ENCODE measurements around the gene AATK. TPM values are rescaled to one million over a fixed set of nuclear protein-coding genes. Genes with fewer than 3 reads are reported as not detected.

The AATK gene
- total and polyA plus RNA-seq, 2 of the 4 experiments (the other 2 are of a cell fraction), result under 0.01 to 0.21 TPM

- no peak overlapping the region for H3K4me2 ChIP-seq (ENCODE audit: low read depth, low read length)
- no TSS peak for BruUV-seq (replicated peaks)
- H2AK9ac ChIP-seq (replicated peaks; ENCODE audit: low read depth, low read length, poor library complexity), result peak overlapping the region; percentile 78
- DNase-seq, result no peak
- no peak overlapping the region for H2BK15ac ChIP-seq (ENCODE audit: low read depth, low read length)
- no peak overlapping the region for H3K9ac ChIP-seq (ENCODE audit: low read depth, low read length)
- H3K27ac ChIP-seq (ENCODE audit: insufficient read depth, low read length), result no peak overlapping the region
- 40% methylated on average over 8 of the region's 19 CpGs; no CpG with 5 or more reads in 1 of the 2 experiments for WGBS, 2 experiments (ENCODE audit: extremely low coverage in 2 of 2, insufficient read length in 1 of 2)
- H2AFZ ChIP-seq (replicated peaks; ENCODE audit: low read length, poor library complexity), result no peak overlapping the region
- POLR2A ChIA-PET (ENCODE audit: unreplicated experiment), result no interaction called here
- H3K14ac ChIP-seq (replicated peaks; ENCODE audit: low read depth, low read length), result no peak overlapping the region
- H3K9me3 ChIP-seq (ENCODE audit: control insufficient read depth, insufficient read depth, low read length), result no peaks in the 10 kb centered on the region
- no peaks in the 10 kb centered on the region for H3K9me1 ChIP-seq (ENCODE audit: insufficient read depth, low read length)
- H4K91ac ChIP-seq (ENCODE audit: insufficient read depth, low read depth, low read length), result no peak overlapping the region
- H4K20me1 ChIP-seq (ENCODE audit: insufficient read depth, low read length), result no peaks in the 10 kb centered on the region
- no peak overlapping the region for H3K4ac ChIP-seq (ENCODE audit: low read depth, low read length)
- H3K79me1 ChIP-seq (ENCODE audit: low read depth in 1 of 2, low read length in 2 of 2), result no peaks in the 10 kb centered on the region
- no peak overlapping the region for H2BK20ac ChIP-seq (ENCODE audit: low read depth, low read length)
- no peak overlapping the region for H4K8ac ChIP-seq (ENCODE audit: low read depth in 2 of 2, low read length in 2 of 2)
- intact Hi-C loops (cut with micrococcal nuclease), result no loop called here
- H4K5ac ChIP-seq (ENCODE audit: low read depth, low read length), result no peak overlapping the region
- no peak overlapping the region for H3K23ac ChIP-seq (ENCODE audit: low read depth, low read length)
- TF ChIP-seq MXI1 (IDR thresholded peaks at IDR 0.05; ENCODE audit: borderline replicate concordance, low read depth, low read length) (no peak), USF2 (IDR thresholded peaks at IDR 0.05; ENCODE audit: low read depth, low read length) (no peak), RCOR1 (IDR thresholded peaks at IDR 0.05; ENCODE audit: insufficient replicate concordance, low read length) (no peak), NFE2L2 (IDR thresholded peaks at IDR 0.05; ENCODE audit: low read depth, low read length) (no peak), POLR2A (IDR thresholded peaks at IDR 0.05; ENCODE audit: low read depth, low read length) (no peak), MAFK (IDR thresholded peaks at IDR 0.05; ENCODE audit: low read depth, low read length) (no peak), ELK1 (IDR thresholded peaks at IDR 0.05; ENCODE audit: borderline replicate concordance, low read depth, low read length) (no peak), CEBPB (IDR thresholded peaks at IDR 0.05; ENCODE audit: low read depth, low read length) (no peak), BHLHE40 (IDR thresholded peaks at IDR 0.05; ENCODE audit: low read depth, low read length) (no peak), RFX5 (IDR thresholded peaks at IDR 0.05; ENCODE audit: low read depth, low read length) (no peak), RAD21 (IDR thresholded peaks at IDR 0.05; ENCODE audit: low read length) (no peak), SMC3 (IDR thresholded peaks at IDR 0.05; ENCODE audit: low read depth, low read length) (no peak), CHD1 (IDR thresholded peaks at IDR 0.05; ENCODE audit: low read depth, low read length) (no peak)
- TF ChIP-seq, protein P1, sequence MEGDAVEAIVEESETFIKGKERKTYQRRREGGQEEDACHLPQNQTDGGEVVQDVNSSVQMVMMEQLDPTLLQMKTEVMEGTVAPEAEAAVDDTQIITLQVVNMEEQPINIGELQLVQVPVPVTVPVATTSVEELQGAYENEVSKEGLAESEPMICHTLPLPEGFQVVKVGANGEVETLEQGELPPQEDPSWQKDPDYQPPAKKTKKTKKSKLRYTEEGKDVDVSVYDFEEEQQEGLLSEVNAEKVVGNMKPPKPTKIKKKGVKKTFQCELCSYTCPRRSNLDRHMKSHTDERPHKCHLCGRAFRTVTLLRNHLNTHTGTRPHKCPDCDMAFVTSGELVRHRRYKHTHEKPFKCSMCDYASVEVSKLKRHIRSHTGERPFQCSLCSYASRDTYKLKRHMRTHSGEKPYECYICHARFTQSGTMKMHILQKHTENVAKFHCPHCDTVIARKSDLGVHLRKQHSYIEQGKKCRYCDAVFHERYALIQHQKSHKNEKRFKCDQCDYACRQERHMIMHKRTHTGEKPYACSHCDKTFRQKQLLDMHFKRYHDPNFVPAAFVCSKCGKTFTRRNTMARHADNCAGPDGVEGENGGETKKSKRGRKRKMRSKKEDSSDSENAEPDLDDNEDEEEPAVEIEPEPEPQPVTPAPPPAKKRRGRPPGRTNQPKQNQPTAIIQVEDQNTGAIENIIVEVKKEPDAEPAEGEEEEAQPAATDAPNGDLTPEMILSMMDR (conservative IDR thresholded peaks at IDR 0.05; ENCODE audit: low read depth, low read length), result no peak
- H3K4me3 ChIP-seq (ENCODE audit: insufficient read depth, low read depth, low read length), result no peak overlapping the region
- dilution Hi-C loops (cut with HindIII; ENCODE audit: low sequenced_read_pairs, unreplicated experiment), result no loop called here
- no peak overlapping the region for H3K18ac ChIP-seq (ENCODE audit: low read depth, low read length)
- ATAC-seq (ENCODE audit: low read depth), result no peak
- CTCF ChIA-PET, result no interaction called here
- peaks cover 54% of the 10 kb centered on the region for H3K27me3 ChIP-seq (ENCODE audit: control insufficient read depth, insufficient read depth, low read length)
- no peak overlapping the region for H2BK120ac ChIP-seq (ENCODE audit: low read depth, low read length)
- no peak overlapping the region for H2AK5ac ChIP-seq (ENCODE audit: low read depth, low read length)
- no peaks in the 10 kb centered on the region for H3K36me3 ChIP-seq (ENCODE audit: control insufficient read depth, insufficient read depth, low read length)
- in situ Hi-C loops (cut with MboI; ENCODE audit: low sequenced_read_pairs), result no loop called here
- H3K56ac ChIP-seq (ENCODE audit: extremely low read depth, insufficient read depth, low read length), result no peak overlapping the region
- H2BK5ac ChIP-seq (ENCODE audit: low read depth, low read length, poor library complexity, severe bottlenecking), result no peak overlapping the region
- no peaks in the 10 kb centered on the region for H3K4me1 ChIP-seq (ENCODE audit: control insufficient read depth, insufficient read depth, low read length)
Measured at GRCh38 chr17:81164371-81165245, 1.4 kb downstream of the AATK start.

Data from IMR-90 (cell line).